Epidermal melanocyte (primary cell): ENCODE measurements around the gene ZNF311.
A peak's percentile ranks its signal among the peaks of the same experiment; 100 is the strongest.
"Not testable (repeated sequence)": the region's sequence is repeated elsewhere in the genome, so short reads cannot be mapped to it uniquely, and the experiment has no call there.

Source experiments
- DNase-seq: peaks from one replicate; pipeline ENCODE4 v3.0.0; 2011; ENCODE audit warnings: low spot score; ENCODE audit not compliant: insufficient read length

Gene ZNF311

DNA sequence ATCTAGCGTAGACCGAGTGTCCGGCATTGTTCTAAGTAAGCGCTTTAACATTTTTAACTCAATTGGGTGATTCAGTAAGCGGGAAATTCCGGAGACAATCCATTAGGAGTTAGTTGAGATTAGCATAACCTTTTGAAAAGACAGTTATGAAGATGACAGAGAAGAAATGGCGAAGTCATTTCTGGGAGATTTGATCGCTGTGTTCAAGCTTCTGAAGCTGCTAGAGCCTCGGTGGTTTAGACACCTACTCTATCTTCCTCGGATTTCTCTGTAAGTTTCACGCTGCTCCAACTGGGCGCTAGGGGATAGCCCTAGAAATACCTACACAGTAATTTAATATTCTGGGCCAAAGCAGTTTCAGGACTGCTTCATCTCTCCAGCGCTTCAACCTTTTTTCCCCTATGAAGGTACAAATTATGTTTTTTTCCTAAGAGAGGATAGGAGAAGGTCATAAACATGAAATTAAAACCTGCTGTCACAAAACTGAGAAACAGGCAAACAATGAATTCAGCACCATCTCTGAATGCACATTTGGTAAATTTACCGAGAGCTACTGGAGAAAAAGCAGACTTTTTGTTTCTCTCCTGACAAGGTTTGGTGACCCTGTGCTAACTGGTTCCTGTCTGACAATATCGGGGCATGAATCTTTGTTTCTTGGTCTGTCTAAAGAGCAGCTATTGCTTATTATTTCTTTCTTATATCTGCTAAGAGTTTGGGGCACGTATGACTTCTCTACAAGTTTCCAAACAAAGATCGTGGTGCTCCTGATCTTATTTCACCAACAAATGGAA, 22.4 kb downstream of the ZNF311 start:
- no peak for DNase-seq

DNA sequence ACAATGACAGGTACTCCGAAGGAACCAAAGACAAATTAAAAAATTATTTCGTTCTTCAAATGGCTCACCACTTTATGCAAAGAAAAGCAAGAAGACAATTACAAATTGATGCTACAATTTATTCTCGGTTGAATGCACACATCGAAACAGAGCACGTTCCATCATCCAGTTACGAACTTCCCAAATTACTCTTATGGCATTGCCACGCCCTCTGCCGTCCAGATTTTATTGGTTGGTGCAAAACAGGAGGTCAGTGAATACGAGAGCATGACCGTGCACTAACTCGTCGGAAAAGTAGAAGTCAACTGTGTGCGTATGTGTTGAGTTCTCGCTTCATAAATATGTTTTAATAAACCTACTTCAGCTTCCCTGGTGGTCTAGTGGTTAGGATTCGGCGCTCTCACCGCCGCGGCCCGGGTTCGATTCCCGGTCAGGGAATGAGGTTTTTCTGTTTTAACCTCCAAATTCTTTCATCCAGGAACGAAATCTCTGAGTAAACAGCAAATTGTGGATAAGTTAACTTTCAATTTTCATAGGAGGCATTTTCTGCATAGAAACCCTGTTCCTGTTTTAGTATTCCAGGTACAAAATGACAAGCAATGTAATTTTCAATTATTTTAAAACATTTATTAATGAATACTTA, 23.2 kb downstream of the ZNF311 start:
- peak; percentile 64 for DNase-seq

DNA sequence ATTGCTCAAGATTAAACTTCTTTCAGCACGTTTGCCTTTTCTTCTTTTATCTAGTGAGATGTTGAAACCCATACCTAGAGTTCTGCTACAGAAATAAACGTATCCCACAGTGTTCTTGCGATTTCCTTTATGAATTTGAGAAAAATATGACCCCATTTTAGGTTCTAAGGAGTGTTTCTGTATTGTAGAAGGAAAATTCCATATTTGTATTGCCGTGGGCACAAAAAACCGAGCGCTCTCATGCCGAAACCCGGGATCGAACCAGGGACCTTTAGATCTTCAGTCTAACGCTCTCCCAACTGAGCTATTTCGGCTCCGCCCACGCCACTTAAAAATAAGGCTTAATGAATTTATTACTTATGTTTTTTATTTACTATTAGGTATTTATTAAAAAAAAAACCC, 23.7 kb downstream of the ZNF311 start:
- no peak for DNase-seq

DNA sequence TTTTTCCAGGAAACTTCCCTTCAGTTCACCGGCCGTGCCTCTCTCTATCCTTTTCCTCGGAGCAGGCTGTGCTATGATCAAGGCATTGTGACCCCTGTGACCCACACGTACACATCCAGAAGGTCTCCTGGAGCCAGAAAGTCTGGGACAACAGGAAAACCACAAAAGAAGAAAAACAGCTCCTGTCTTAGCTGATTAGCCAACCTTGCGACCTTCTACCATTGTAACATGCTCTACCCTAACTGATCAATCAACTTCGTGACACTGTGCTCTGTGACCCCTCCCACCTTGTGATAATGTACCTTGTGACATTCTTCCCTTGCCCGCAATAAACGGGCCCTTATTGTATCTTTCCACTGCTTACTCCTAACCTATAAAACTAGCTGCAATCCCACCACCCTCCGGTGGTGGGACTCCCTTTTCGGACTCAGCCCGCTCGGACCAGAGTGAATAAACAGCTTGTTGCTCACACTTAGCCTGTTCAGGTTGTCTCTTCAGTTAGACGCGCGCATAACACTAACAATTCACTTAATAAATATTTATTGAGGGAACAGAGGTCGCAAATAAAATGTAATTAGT, 24.2 kb downstream of the ZNF311 start:
- DNase-seq = peak; percentile 86

DNA sequence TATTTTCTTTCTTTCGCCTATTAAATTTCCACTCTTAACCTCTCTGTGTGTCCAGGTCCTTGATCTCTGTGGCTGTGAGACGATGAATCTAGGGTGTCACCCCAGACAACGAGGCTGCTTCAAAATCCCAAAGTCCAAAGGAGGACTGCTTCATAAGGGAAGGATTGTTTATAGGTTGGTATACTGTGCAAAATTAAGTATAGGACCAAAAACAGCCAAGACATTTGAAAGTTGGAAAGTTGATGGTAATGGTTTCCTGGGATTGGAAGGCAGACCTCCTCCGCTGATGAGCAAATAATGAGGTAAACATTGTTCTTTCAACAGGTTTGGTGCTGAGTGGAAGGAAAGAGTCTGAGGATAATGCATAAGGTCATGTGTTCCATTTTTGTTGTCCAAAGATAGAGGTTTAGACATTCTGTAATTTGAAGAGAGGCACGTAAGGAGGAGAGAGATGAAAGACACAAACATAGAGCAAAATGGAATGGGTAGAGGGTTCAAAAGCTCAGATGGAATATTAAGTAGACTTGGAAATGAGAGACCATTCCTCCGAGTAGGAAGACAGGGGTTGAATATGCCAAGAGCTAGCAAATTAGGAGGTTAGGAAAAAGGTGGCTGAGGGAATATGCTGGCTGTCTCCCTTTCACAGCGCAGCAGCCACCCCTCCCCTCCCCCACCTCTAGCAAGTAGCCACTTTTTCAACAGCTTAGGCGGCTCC, 24.8 kb downstream of the ZNF311 start:
- DNase-seq = no peak

DNA sequence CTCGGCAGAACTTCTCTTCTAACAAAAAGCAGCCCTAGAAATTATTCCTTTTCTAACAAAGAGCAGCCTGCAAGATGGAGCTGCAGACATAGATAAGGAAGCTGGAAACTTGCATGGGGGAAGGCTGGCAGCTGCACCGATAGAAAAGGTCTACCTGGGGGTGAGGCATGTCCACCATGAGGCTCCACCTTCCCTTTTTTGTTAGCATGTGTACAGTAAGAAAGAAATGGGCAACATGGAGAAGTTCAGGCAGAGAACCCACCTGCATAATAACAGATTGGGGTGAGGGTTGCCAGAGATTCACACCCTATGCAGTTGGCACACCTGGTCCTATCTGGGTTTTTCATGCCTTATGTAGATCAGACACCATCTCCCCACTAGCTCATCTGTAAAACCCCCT, 25.4 kb downstream of the ZNF311 start:
- DNase-seq = no peak

DNA sequence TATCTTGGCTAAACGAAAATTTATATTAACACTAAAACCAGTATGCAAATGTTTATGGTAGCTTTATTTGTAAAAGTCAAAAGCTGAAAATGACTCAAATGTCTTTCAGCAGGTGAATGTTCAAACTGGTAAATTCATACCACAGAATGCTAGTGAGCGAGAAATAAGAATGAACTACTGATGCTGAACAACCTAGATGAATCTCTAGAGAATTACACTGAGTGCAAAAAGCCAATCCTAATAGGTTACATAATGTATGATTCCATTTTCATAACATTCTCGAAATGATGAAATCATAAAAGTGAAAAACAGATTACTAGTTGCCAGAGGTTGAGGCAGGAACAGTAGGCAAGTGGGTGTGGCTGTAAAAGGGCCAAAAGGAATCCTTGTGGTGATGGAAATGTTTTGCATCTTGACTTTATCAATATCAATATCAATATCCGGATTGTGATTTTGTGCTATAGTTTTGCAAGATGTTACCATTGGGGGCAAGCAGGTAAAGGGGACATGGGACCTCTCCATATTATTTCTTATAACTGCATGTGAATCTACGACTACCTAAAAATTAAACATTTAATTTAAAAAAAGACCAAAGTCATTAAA, 26.1 kb downstream of the ZNF311 start:
- DNase-seq = no peak

DNA sequence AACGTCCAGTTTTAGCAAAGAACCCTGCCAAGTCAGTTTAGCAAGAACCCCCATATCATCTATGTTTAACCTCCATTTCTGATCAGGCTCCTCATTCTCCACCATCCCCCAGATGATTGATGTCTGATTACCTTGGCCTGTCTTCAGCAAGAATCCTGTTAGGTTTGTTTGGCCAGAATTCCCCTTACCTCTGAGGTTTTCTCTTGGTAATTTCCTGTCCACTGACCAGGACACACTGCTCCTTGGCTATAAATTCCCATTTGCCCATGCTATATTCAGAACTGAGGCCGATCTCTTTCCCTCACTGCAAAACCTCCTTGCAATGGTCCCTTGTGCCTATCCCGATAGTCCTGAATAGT, 27.0 kb downstream of the ZNF311 start:
- no peak for DNase-seq

DNA sequence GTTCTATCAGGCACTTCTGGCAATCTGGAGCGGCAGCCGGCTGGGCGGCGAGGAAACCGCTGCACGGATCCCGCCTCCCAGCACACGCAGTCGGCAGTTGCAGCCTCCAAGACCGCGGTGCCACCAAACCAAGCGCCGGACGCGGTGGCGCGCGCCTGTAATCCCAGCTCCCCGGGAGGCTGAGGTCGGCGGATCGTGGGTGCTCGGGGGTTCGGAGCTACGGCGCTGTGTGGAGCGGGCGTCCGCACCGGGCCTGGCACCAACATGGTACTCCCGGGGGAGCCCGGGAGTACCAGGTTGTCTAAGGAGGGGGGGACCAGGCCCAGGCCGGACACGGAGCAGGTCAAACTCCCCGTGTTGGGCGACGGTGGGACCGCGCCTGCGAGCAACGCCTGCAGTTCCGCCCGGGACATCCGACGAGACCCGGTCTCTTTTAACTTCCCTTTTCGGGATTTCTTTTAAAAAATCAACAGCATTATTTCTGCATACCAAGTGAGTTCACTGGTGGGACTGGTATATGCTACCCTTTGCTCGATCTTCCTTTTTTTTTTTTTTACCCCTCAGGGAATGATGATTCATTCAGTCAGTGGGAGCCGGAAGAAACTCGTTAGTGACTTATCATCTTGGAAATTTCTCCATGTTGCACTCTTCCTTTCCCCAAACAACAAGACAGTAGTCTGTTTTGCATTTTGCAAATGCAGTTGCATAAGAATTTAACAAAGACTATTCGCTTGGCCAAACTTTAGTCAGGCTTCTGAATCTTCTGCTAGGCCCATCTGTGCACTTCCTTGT, 27.6 kb downstream of the ZNF311 start:
- no peak for DNase-seq

DNA sequence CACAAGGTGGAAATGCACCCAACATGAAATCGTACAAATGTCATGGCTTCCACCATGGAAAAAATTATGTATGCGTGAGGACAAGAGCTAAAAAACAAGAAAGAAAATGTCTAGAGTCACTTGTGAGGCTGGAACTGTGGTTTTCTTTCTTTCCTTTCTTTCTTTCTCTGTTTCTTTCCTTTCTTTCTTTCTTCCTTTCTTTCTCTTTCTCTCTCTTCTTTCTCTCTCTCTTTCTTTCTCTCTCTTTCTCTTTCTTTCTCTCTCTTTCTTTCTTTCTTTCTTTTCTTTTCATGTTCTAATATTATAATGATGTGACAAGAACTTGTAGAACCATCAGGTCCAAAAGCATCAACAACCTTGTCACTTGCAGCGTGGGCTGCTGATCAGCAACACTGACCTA, 28.4 kb downstream of the ZNF311 start:
- DNase-seq = no peak

DNA sequence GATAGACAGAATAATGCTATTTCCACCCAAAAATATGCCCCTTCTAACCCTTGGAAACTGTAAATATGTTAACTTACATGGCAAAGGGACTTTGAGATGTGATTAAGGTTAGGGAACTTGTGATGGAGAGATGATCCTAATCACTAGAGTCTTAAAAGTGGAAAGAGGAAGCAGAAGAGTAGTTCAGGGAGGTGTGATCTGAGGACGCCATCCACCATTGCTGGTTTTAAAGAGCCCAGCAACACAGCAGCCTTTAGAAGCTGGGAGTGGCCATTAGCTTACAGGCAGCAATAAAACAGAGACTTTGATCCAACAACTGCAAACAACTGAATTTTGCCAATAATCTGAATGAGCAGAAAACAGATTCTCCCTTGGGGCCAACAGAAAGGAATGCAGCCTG, 30.6 kb downstream of the ZNF311 start:
- no peak for DNase-seq

DNA sequence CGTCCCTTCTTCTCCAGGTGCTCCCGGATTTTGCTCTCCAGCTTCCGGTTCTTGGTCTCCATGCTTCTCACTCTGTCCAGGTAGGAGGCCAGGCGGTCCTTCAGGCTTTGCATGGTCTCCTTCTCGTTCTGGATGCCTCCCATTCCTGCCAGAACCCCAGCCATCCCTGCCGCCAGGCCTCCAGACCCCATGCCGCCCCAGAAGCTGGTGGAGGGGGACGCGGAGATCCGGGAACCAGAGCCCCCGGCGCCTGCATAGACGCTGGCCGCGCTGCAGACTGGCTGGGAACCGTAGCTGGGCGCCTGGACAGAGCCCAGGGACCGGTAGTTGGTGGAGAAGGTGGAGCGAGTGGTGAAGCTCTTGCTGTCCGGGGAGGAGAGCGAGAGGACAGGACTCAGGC, 35.1 kb downstream of the ZNF311 start:
- DNase-seq = not testable (repeated sequence)

DNA sequence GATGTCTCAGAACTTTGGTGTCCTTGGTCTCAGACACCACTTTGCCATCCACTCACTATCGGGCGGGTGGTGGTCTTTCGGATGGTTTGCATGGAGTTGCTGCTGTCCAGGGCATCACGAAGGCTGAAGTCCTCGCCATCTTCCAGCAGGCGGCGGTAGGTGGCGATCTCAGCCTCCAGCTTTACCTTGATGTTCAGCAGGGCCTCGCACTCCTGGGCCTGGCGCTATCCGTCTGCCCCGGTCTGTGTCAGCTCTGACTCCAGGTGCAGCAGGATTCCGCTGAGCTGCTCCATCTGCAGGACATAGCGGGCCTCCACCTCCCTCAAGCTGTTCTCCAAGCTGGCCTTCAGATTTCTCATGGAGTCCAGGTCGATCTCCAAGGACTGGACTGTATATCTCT, 36.0 kb downstream of the ZNF311 start:
- no peak for DNase-seq

DNA sequence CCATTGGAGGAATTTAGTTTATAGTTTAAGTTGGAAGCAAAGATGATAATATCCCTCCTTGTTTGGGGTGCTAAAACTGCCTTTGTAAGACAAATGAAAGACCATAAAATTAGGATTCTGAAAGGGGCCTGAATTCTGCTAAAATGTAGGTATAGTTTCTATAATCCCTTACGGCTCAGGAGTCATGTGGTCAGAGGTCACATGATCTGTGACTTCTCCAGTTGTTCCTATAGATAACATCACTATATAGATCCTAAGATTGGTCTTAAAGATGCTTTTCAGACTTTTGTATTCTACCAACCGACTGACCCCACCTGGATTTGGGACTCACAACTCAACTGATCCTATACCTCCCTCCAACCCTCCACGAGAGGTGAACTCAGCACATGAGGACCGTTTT, 36.6 kb downstream of the ZNF311 start:
- no peak for DNase-seq

DNA sequence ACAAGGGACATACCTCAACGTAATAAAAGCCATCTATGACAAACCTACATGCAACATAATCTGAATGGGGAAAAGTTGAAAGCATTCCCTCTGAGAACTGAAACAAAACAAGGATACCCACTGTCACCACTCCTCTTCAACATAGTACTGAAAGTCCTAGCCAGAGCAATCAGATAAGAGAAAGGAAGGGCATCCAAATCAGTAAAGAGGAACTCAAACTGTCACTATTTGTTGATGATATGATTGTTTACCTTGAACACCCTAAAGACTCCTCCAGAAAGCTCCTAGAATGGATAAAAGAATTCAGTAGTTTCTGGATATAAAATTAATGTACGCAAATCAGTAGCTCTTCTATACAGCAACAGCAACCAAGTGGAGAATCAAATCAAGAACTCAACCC, 39.4 kb downstream of the ZNF311 start:
- DNase-seq = no peak

DNA sequence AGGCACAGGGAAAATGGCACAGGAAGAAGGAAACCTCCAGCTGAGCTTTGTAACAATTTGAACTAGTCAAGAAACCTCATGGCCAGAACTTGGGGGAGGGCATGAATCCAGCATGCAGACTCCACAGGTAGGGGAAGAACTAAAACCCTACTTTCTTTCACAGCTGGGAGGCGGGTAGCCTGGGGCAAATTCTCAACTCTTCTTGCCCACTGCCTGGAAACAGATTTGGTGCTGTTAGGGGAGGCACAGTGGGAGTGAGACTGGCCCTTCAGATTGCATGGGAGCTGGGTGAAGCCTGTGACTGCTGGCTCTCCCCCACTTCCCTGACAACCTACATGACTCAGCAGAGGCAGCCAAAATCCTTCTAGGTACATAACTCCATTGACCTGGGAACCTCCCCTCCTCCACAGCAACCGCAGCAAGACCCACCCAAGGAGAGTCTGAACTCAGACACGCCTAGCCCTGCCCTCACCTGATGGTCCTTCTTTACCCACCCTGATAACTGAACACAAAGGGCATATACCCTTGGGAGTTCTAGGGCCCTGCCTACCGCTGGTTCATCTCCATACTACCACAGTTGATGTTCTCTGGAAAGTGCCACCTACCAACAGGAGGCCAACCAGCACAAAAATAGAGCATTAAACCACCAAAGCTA, 44.1 kb downstream of the ZNF311 start:
- DNase-seq = no peak

DNA sequence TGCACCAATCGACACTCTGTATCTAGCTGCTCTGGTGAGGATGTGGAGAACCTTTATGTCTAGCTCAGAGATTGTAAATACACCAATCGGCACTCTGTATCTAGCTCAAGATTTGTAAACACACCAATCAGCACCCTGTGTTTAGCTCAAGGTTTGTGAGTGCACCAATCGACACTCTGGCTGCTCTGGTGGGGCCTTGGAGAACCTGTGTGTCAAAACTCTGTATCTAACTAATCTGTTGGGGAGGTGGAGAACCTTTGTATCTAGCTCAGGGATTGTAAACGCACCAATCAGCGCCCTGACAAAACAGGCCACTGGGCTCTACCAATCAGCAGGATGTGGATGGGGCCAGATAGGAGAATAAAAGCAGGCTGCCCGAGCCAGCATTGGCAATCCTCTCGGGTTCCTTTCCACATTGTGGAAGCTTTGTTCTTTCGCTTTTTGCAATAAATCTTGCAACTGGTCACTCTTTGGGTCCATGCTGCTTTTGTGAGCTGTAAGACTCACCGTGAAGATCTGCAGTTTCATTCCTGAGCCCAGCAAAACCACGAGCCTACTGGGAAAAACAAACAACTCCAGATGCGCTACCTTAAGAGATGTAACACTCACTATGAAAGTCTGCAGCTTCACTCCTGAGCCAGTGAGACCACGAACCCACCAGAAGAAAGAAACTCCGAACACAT, 46.4 kb downstream of the ZNF311 start:
- DNase-seq = not testable (repeated sequence)

DNA sequence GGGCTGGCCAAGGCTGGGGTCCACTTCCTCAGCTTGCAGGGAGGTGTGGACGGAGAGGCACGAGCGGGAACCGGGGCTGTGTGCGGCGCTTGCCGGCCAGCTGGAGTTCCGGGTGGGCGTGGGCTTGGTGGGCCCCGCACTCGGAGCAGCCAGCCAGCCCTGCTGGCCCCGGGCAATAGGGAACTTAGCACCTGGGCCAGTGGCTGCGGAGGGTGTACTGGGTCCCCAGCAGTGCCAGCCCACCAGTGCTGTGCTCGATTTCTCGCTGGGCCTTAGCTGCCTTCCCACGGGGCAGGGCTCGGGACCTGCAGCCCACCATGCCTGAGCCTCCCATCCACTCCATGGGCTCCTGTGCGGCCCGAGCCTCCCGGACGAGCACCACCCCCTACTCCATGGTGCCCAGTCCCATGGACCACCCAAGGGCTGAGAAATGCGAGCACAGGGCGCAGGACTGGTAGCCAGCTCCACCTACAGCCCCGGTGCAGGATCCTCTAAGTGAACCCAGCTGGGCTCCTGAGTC, 47.3 kb downstream of the ZNF311 start:
- DNase-seq = not testable (repeated sequence)

DNA sequence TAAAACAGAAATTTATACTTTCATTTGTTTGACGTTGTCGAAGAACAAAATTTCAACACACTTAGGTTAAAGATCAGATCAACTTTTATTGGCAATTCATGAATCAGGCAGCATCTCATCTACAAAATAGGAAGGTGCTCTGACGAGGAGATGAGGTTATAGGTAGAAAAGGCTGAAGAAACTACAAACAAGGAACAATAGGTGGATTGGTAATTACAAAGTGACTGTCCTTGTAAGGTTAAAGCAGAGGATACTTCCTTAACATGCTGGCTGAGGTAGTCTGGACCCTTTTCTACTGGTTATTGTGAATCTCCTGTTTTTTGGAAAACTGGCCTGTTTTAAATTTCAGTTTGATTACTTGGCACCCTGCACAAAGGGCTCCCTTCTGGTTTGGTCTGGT, 48.8 kb downstream of the ZNF311 start:
- DNase-seq = no peak
